Hepatocyte (in vitro differentiated cells): ENCODE measurements around the gene ZBTB42. TPM values are rescaled to one million over a fixed set of nuclear protein-coding genes. Genes with fewer than 3 reads are reported as not detected.

Source experiments
- DNase-seq: peaks from one replicate; pipeline ENCODE4 v3.0.0-alpha.2; 2016; ENCODE audit warnings: low spot score
- H2AFZ ChIP-seq: fragments of 200-600 bp; sonication (generic); 2 replicates; pipeline ENCODE4 v1.6.0; 2016; ENCODE audit warnings: antibody characterized with exemption, mild to moderate bottlenecking
- H3K27ac ChIP-seq: fragments of 200-600 bp; sonication (generic); 2 replicates; pipeline ENCODE4 v1.5.1; 2016; ENCODE audit warnings: mild to moderate bottlenecking
- H3K27me3 ChIP-seq: fragments of 200-600 bp; sonication (generic); 2 replicates; pipeline ENCODE4 v1.6.1; 2016
- H3K36me3 ChIP-seq: fragments of 200-600 bp; sonication (generic); replicated peaks from 2 replicates; pipeline ENCODE4 v1.5.1; 2016; ENCODE audit warnings: low read depth; ENCODE audit not compliant: insufficient read depth
- H3K4me1 ChIP-seq: fragments of 200-600 bp; sonication (generic); 2 replicates; pipeline ENCODE4 v1.5.1; 2016; ENCODE audit warnings: mild to moderate bottlenecking, moderate library complexity; ENCODE audit not compliant: insufficient read depth
- H3K4me2 ChIP-seq: fragments of 200-600 bp; sonication (generic); 2 replicates; pipeline ENCODE4 v1.6.0; 2016
- H3K4me3 ChIP-seq: fragments of 200-600 bp; sonication (generic); 2 replicates; pipeline ENCODE4 v1.5.1; 2016; ENCODE audit warnings: mild to moderate bottlenecking
- H3K79me2 ChIP-seq: fragments of 200-600 bp; sonication (generic); 2 replicates; pipeline ENCODE4 v1.6.0; 2017; ENCODE audit warnings: mild to moderate bottlenecking
- H3K9me2 ChIP-seq: fragments of 200-600 bp; sonication (generic); replicated peaks from 2 replicates; pipeline ENCODE4 v1.6.0; 2017; ENCODE audit warnings: mild to moderate bottlenecking; ENCODE audit not compliant: insufficient read depth
- H3K9me3 ChIP-seq: fragments of 200-600 bp; sonication (generic); 2 replicates; pipeline ENCODE4 v1.5.1; 2016; ENCODE audit warnings: low read depth, mild to moderate bottlenecking
- H4K20me1 ChIP-seq: fragments of 200-600 bp; sonication (generic); 2 replicates; pipeline ENCODE4 v1.6.0; 2016; ENCODE audit warnings: mild to moderate bottlenecking; ENCODE audit not compliant: insufficient read depth, poor library complexity, severe bottlenecking
- EZH2 ChIP-seq: fragments of 200-600 bp; sonication (generic); IDR thresholded peaks from 2 replicates; pipeline ENCODE4 v1.6.1; 2016; ENCODE audit warnings: antibody characterized with exemption, mild to moderate bottlenecking, borderline replicate concordance
- EZH2phosphoT487 ChIP-seq: fragments of 200-600 bp; sonication (generic); IDR thresholded peaks from one replicate; pipeline ENCODE4 v1.6.1; 2018; ENCODE audit warnings: antibody characterized with exemption, mild to moderate bottlenecking, low read depth, moderate library complexity; ENCODE audit not compliant: unreplicated experiment, severe bottlenecking
- WGBS: methylation state at CpG from one replicate; pipeline ENCODE4 v1.1.6; 2016; ENCODE audit warnings: low lambda C conversion rate; ENCODE audit errors: missing lambda C conversion rate; 5-methylcytosine and 5-hydroxymethylcytosine counted together
- polyA plus RNA-seq: library from polyadenylated mRNA; unstranded; fragments of >200 nt; fragmentation: Nextera tagmentation; extraction: Ambion mirVana; gene quantifications from 2 replicates; pipeline ENCODE4 v1.2.1, GENCODE V29; 2016
- total RNA-seq: library from RNA; depleted of rRNA; stranded (reverse); fragments of >200 nt; gene quantifications from 2 replicates; pipeline ENCODE4 v1.2.3, GENCODE V29; 2014
- TF ChIP-seq, protein P1 (sequence below): fragments of 200-600 bp; sonication (generic); IDR thresholded peaks from 2 replicates; pipeline ENCODE4 v1.5.1; 2016; ENCODE audit warnings: antibody characterized with exemption, mild to moderate bottlenecking; ENCODE audit not compliant: poor library complexity

Gene ZBTB42
- total and polyA plus RNA-seq, 2 experiments from 2014 or later: 3.6 to 8.6 TPM

- Histone ChIP-seq H3K27me3 (no peaks in the 10 kb centered on the region), H3K27ac (peak overlapping the region; percentile 31), H3K9me3 (no peaks in the 10 kb centered on the region), H3K4me2 (peak overlapping the region; percentile 41), H3K79me2 (no peaks in the 10 kb centered on the region), H3K4me3 (no peak overlapping the region), H4K20me1 (no peaks in the 10 kb centered on the region), H3K36me3 (no peaks in the 10 kb centered on the region), H3K4me1 (no peaks in the 10 kb centered on the region), H3K9me2 (no peaks in the 10 kb centered on the region), H2AFZ (no peak overlapping the region)
- WGBS: 84% methylated on average over 16 of the region's 16 CpGs
- TF ChIP-seq, protein P1, sequence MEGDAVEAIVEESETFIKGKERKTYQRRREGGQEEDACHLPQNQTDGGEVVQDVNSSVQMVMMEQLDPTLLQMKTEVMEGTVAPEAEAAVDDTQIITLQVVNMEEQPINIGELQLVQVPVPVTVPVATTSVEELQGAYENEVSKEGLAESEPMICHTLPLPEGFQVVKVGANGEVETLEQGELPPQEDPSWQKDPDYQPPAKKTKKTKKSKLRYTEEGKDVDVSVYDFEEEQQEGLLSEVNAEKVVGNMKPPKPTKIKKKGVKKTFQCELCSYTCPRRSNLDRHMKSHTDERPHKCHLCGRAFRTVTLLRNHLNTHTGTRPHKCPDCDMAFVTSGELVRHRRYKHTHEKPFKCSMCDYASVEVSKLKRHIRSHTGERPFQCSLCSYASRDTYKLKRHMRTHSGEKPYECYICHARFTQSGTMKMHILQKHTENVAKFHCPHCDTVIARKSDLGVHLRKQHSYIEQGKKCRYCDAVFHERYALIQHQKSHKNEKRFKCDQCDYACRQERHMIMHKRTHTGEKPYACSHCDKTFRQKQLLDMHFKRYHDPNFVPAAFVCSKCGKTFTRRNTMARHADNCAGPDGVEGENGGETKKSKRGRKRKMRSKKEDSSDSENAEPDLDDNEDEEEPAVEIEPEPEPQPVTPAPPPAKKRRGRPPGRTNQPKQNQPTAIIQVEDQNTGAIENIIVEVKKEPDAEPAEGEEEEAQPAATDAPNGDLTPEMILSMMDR: no peak
- TF ChIP-seq EZH2phosphoT487 (no peak), EZH2 (no peak)
- DNase-seq: no peak
These were observed 23.7 kb upstream of the ZBTB42 start for GRCh38 chr14:104776961-104777807.

DNA sequence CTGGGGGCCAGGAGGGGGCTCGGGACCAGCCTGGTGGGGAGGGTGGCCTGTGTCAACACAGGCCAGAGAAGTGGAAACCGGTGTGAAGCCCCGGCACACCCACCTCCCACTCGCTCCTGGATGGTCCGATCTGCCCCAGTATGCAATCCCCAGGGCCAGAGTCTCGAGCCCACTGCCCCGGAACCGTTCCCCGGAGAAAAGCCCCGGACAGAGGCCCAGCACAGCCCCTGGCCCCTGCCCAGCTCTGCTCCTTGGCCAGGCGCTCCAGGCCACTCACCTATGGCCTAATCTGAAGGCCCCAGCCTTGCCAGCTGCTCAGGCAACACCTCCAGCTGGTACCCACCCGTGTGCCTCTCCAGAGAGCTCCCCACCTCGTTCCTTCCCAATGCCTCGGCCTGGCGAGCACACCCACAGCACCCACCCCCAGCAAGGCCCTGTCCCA lies 23.1 kb upstream of the ZBTB42 start:
- WGBS: 88% methylated on average over 10 of the region's 15 CpGs
- Histone ChIP-seq H4K20me1 (no peaks in the 10 kb centered on the region), H3K4me3 (no peak overlapping the region), H3K9me2 (no peaks in the 10 kb centered on the region), H3K27ac (no peak overlapping the region), H2AFZ (no peak overlapping the region), H3K4me2 (no peak overlapping the region), H3K4me1 (no peaks in the 10 kb centered on the region), H3K79me2 (no peaks in the 10 kb centered on the region), H3K36me3 (no peaks in the 10 kb centered on the region), H3K27me3 (no peaks in the 10 kb centered on the region), H3K9me3 (no peaks in the 10 kb centered on the region)
- DNase-seq: no peak
- no peak for TF ChIP-seq EZH2phosphoT487
- no peak for TF ChIP-seq EZH2
- TF ChIP-seq, protein P1: no peak

- 91% methylated on average over 15 of the region's 15 CpGs for WGBS
These were observed 22.1 kb upstream of the ZBTB42 start for GRCh38 chr14:104778694-104779331.

More at GRCh38 chr14:104778694-104779331, 22.1 kb upstream of the ZBTB42 start:
- Histone ChIP-seq H3K9me2 (no peaks in the 10 kb centered on the region), H3K36me3 (no peaks in the 10 kb centered on the region), H3K79me2 (peaks cover 1% of the 10 kb centered on the region), H3K27ac (no peak overlapping the region), H4K20me1 (no peaks in the 10 kb centered on the region), H3K27me3 (no peaks in the 10 kb centered on the region), H3K4me2 (no peak overlapping the region), H3K9me3 (no peaks in the 10 kb centered on the region), H2AFZ (no peak overlapping the region), H3K4me1 (no peaks in the 10 kb centered on the region), H3K4me3 (no peak overlapping the region)
- TF ChIP-seq, protein P1: no peak
- no peak for TF ChIP-seq EZH2phosphoT487
- TF ChIP-seq EZH2: no peak
- DNase-seq: no peak
